ENCODE results near the gene POU2F1.

DNA sequence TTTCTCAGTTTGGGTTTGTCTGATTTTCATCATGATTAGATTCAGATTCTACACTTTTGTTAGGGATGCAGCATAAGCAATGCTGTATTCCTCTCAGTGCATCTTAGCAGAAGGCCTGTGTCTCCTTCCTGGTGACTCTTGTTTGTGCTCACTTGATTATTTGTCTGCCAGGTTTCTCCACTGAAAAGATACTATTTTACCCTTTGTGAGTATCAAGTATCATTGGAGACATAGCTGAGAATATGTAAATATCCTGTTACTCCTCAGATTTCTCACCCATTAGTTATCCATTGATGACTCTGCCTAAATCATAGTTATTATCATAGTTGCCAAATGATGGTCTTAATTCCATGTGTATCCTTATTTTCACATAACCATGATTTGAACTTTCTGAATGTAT, 148.5 kb downstream of the POU2F1 start:
- TF ChIP-seq ZNF169 (tag by site-specific recombination; IDR thresholded peaks at IDR 0.05) (no peak), CTCF (tag by site-specific recombination; IDR thresholded peaks at IDR 0.05) (no peak), SALL2 (tag by site-specific recombination; IDR thresholded peaks at IDR 0.05; ENCODE audit: borderline replicate concordance) (no peak), ZNF645 (tag by site-specific recombination; IDR thresholded peaks at IDR 0.05) (no peak), ZBTB7A (tag by site-specific recombination; IDR thresholded peaks at IDR 0.05; ENCODE audit: low read depth) (no peak), ZNF274 (IDR thresholded peaks at IDR 0.05; ENCODE audit: low read length) (no peak), ZNF274 (tag by site-specific recombination; IDR thresholded peaks at IDR 0.05; ENCODE audit: borderline replicate concordance) (no peak), ZNF76 (tag by site-specific recombination; IDR thresholded peaks at IDR 0.05; ENCODE audit: borderline replicate concordance, low read depth) (no peak), GLI4 (tag by site-specific recombination; IDR thresholded peaks at IDR 0.05) (no peak), ZNF175 (tag by site-specific recombination; IDR thresholded peaks at IDR 0.05) (no peak), TCF7L2 (IDR thresholded peaks at IDR 0.05; ENCODE audit: borderline replicate concordance, low read depth, low read length) (no peak)
- TF ChIP-seq, protein P1, sequence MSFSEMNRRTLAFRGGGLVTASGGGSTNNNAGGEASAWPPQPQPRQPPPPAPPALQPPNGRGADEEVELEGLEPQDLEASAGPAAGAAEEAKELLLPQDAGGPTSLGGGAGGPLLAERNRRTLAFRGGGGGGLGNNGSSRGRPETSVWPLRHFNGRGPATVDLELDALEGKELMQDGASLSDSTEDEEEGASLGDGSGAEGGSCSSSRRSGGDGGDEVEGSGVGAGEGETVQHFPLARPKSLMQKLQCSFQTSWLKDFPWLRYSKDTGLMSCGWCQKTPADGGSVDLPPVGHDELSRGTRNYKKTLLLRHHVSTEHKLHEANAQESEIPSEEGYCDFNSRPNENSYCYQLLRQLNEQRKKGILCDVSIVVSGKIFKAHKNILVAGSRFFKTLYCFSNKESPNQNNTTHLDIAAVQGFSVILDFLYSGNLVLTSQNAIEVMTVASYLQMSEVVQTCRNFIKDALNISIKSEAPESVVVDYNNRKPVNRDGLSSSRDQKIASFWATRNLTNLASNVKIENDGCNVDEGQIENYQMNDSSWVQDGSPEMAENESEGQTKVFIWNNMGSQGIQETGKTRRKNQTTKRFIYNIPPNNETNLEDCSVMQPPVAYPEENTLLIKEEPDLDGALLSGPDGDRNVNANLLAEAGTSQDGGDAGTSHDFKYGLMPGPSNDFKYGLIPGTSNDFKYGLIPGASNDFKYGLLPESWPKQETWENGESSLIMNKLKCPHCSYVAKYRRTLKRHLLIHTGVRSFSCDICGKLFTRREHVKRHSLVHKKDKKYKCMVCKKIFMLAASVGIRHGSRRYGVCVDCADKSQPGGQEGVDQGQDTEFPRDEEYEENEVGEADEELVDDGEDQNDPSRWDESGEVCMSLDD (tag by site-specific recombination; IDR thresholded peaks at IDR 0.05): no peak
- TF ChIP-seq, protein P2, sequence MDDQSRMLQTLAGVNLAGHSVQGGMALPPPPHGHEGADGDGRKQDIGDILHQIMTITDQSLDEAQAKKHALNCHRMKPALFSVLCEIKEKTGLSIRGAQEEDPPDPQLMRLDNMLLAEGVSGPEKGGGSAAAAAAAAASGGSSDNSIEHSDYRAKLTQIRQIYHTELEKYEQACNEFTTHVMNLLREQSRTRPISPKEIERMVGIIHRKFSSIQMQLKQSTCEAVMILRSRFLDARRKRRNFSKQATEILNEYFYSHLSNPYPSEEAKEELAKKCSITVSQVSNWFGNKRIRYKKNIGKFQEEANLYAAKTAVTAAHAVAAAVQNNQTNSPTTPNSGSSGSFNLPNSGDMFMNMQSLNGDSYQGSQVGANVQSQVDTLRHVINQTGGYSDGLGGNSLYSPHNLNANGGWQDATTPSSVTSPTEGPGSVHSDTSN (CRISPR knock-in tag; IDR thresholded peaks at IDR 0.05): no peak
- TF ChIP-seq, protein P3, sequence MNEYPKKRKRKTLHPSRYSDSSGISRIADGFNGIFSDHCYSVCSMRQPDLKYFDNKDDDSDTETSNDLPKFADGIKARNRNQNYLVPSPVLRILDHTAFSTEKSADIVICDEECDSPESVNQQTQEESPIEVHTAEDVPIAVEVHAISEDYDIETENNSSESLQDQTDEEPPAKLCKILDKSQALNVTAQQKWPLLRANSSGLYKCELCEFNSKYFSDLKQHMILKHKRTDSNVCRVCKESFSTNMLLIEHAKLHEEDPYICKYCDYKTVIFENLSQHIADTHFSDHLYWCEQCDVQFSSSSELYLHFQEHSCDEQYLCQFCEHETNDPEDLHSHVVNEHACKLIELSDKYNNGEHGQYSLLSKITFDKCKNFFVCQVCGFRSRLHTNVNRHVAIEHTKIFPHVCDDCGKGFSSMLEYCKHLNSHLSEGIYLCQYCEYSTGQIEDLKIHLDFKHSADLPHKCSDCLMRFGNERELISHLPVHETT (tag by site-specific recombination; IDR thresholded peaks at IDR 0.05): no peak

All from HEK293 (cell line).